Activated B cell treated with CpG ODN at 0.5 μM for 24 hours (primary cell): ENCODE data around the gene TUNAR. TPM values are rescaled to one million over a fixed set of nuclear protein-coding genes. Genes with fewer than 3 reads are reported as not detected.

Experiments
- ATAC-seq: fragments of 200-7000 bp; cut with Tn5 transposase; one replicate; pipeline ENCODE4 v1.10.0; 2021; ENCODE audit warnings: low read depth, mild to moderate bottlenecking, moderate library complexity
- CTCF ChIA-PET: fragments of 350-600 bp; sonication (Branson Sonifier 250); formaldehyde crosslinking; loops from one replicate; lab custom pipeline; 2021; ENCODE audit warnings: antibody characterized with exemption; lab: Charles Lee
- POLR2A ChIA-PET: fragments of 350-600 bp; sonication (Branson Sonifier 250); formaldehyde crosslinking; loops from one replicate; lab custom pipeline; 2021; ENCODE audit warnings: antibody characterized with exemption; lab: Charles Lee
- DNase-seq: peaks from one replicate; pipeline ENCODE4 v3.0.0; 2022
- H3K27ac Mint-ChIP-seq: one replicate; pipeline ENCODE4 v1.8.0; 2020; ENCODE audit warnings: mixed read lengths
- H3K27me3 Mint-ChIP-seq: one replicate; pipeline ENCODE4 v1.8.0; 2021; ENCODE audit warnings: mixed read lengths
- H3K36me3 Mint-ChIP-seq: one replicate; pipeline ENCODE4 v1.8.0; 2021; ENCODE audit warnings: low read depth, mixed read lengths
- H3K4me1 Mint-ChIP-seq: one replicate; pipeline ENCODE4 v1.8.0; 2021; ENCODE audit warnings: mixed read lengths
- H3K4me3 Mint-ChIP-seq: one replicate; pipeline ENCODE4 v1.8.0; 2020; ENCODE audit warnings: mild to moderate bottlenecking, mixed read lengths
- H3K9me3 Mint-ChIP-seq: one replicate; pipeline ENCODE4 v1.8.0; 2020; ENCODE audit warnings: mixed read lengths
- CTCF ChIP-seq: fragments of 200-600 bp; IDR thresholded peaks from one replicate; pipeline ENCODE4 v1.8.0; 2022; ENCODE audit warnings: antibody characterized with exemption, mild to moderate bottlenecking
- intact Hi-C: fragments of 100-400 bp; cut with micrococcal nuclease; formaldehyde crosslinking; loops from one replicate; pipeline ENCODE4 v1.15.1; 2024
- total RNA-seq: library from RNA; stranded (reverse); gene quantifications from 2 replicates; pipeline ENCODE4 v1.2.3, GENCODE V29; 2022

Gene TUNAR
- total RNA-seq, 1 donor from 2014 or later = 0.40 TPM

GRCh38 chr14:95831468-95831867, 45.2 kb upstream of the TUNAR start:
- Mint-ChIP-seq H3K27me3 (peaks cover 3% of the 10 kb centered on the region), H3K9me3 (peaks cover 5% of the 10 kb centered on the region), H3K36me3 (no peaks in the 10 kb centered on the region), H3K27ac (no peak overlapping the region), H3K4me3 (no peak overlapping the region), H3K4me1 (peaks cover 11% of the 10 kb centered on the region)
- ChIA-PET POLR2A (no interaction called here), CTCF (no interaction called here)
- ATAC-seq (no peak), DNase-seq (no peak)
- intact Hi-C loops = no loop called here
- no peak for TF ChIP-seq CTCF

GRCh38 chr14:95832012-95832411, 44.6 kb upstream of the TUNAR start:
- no peaks in the 10 kb centered on the region for H3K36me3 Mint-ChIP-seq
- DNase-seq = no peak
- no peak for ATAC-seq
- H3K27ac Mint-ChIP-seq = no peak overlapping the region
- POLR2A ChIA-PET = no interaction called here
- H3K9me3 Mint-ChIP-seq = peaks cover 5% of the 10 kb centered on the region
- H3K27me3 Mint-ChIP-seq = peaks cover 3% of the 10 kb centered on the region
- CTCF ChIA-PET = no interaction called here
- no peak for TF ChIP-seq CTCF
- peaks cover 11% of the 10 kb centered on the region for H3K4me1 Mint-ChIP-seq
- intact Hi-C loops = no loop called here
- H3K4me3 Mint-ChIP-seq = no peak overlapping the region

- intact Hi-C loops = no loop called here
- Mint-ChIP-seq H3K9me3 (peaks cover 5% of the 10 kb centered on the region), H3K27ac (no peak overlapping the region), H3K4me1 (peaks cover 13% of the 10 kb centered on the region), H3K36me3 (no peaks in the 10 kb centered on the region), H3K27me3 (peaks cover 3% of the 10 kb centered on the region), H3K4me3 (no peak overlapping the region)
- TF ChIP-seq CTCF = no peak
- DNase-seq (no peak), ATAC-seq (no peak)
- ChIA-PET POLR2A (no interaction called here), CTCF (no interaction called here)
These were observed 43.2 kb upstream of the TUNAR start for GRCh38 chr14:95833429-95833828.

- Mint-ChIP-seq H3K27ac (no peak overlapping the region), H3K4me1 (peaks cover 13% of the 10 kb centered on the region), H3K4me3 (no peak overlapping the region), H3K9me3 (peaks cover 5% of the 10 kb centered on the region), H3K27me3 (peaks cover 3% of the 10 kb centered on the region), H3K36me3 (no peaks in the 10 kb centered on the region)
- no peak for TF ChIP-seq CTCF
- CTCF ChIA-PET = no interaction called here
- ATAC-seq (no peak), DNase-seq (no peak)
- intact Hi-C loops = no loop called here
- POLR2A ChIA-PET = no interaction called here
These were observed 42.1 kb upstream of the TUNAR start for GRCh38 chr14:95834496-95834895.

GRCh38 chr14:95835121-95835730, 41.4 kb upstream of the TUNAR start:
- H3K9me3 Mint-ChIP-seq = peaks cover 5% of the 10 kb centered on the region
- ATAC-seq = peak; percentile 37
- no peaks in the 10 kb centered on the region for H3K36me3 Mint-ChIP-seq
- peaks cover 13% of the 10 kb centered on the region for H3K4me1 Mint-ChIP-seq
- intact Hi-C loops = no loop called here
- POLR2A ChIA-PET = no interaction called here
- no peak overlapping the region for H3K27ac Mint-ChIP-seq
- peaks cover 5% of the 10 kb centered on the region for H3K27me3 Mint-ChIP-seq
- TF ChIP-seq CTCF = no peak
- no peak overlapping the region for H3K4me3 Mint-ChIP-seq
- DNase-seq = no peak
- CTCF ChIA-PET = no interaction called here
